Measurements from ENCODE around the gene GRIN3B.

GRIN3B gene

DNA sequence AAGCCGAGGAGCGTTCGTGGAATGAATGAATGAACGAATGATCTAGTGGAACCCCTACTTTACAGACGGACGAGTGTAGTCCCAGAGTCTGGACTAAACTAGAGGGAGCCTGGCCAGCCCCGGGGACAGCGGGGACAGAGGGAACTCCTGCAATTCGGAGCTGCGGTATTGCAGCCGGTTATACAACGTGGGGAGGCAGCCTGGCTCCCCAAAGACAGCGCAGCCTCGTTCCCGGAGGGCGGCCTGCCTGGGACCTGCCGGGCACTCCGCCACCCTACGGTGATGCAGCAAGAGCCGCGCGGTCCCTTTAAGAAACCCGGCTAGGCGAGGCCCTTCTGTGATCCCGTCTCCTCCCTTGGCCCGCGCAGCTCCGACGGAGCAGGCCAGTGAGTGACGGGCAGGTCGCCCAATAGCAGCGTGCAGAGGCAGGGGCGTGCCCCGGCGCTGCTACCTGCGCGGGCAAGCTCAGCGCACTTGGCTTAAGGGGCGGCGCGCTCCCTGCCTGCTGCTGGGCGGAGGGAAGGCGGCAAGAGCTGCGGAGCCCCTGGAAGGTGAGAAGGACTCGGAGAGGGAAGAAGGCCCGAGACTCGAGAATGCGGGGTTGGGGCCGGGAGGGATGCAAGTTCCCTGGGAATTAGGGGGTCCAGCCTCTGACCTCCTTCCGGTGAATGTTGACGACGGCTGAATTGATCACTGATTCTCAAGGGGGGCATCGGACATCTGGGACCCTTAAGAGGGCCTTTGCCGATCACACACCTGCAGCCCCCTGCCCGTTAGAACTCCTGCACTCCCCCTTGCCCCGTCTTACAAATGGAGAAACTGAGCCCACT lies 39.6 kb downstream of the GRIN3B start, which contains the start of gene ABCA7 (continued):
- TF ChIP-seq, protein P1, sequence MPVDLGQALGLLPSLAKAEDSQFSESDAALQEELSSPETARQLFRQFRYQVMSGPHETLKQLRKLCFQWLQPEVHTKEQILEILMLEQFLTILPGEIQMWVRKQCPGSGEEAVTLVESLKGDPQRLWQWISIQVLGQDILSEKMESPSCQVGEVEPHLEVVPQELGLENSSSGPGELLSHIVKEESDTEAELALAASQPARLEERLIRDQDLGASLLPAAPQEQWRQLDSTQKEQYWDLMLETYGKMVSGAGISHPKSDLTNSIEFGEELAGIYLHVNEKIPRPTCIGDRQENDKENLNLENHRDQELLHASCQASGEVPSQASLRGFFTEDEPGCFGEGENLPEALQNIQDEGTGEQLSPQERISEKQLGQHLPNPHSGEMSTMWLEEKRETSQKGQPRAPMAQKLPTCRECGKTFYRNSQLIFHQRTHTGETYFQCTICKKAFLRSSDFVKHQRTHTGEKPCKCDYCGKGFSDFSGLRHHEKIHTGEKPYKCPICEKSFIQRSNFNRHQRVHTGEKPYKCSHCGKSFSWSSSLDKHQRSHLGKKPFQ (tag by site-specific recombination; IDR thresholded peaks at IDR 0.05): 0 out of 2 replicates have a peak, but pooled peaks have one; percentile 11
- TF ChIP-seq, protein P2, sequence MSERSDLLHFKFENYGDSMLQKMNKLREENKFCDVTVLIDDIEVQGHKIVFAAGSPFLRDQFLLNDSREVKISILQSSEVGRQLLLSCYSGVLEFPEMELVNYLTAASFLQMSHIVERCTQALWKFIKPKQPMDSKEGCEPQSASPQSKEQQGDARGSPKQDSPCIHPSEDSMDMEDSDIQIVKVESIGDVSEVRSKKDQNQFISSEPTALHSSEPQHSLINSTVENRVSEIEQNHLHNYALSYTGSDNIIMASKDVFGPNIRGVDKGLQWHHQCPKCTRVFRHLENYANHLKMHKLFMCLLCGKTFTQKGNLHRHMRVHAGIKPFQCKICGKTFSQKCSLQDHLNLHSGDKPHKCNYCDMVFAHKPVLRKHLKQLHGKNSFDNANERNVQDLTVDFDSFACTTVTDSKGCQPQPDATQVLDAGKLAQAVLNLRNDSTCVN (tag by site-specific recombination; optimal IDR thresholded peaks at IDR 0.05): peak; percentile 100
- TF ChIP-seq ZNF596 (tag by site-specific recombination; IDR thresholded peaks at IDR 0.05) (no peak), ZNF248 (tag by site-specific recombination; IDR thresholded peaks at IDR 0.05) (no peak), KLF16 (tag by site-specific recombination; IDR thresholded peaks at IDR 0.05) (peak; percentile 97), ZNF843 (tag by site-specific recombination; IDR thresholded peaks at IDR 0.05) (no peak; the same call in 1 of the 2 replicates), ZEB2 (tag by site-specific recombination; IDR thresholded peaks at IDR 0.05) (peak; percentile 95), ZNF555 (tag by site-specific recombination; conservative IDR thresholded peaks at IDR 0.05) (no peak), ZNF544 (tag by site-specific recombination; IDR thresholded peaks at IDR 0.05) (no peak), ZNF335 (tag by site-specific recombination; conservative IDR thresholded peaks at IDR 0.05) (peak; percentile 92), OSR2 (tag by site-specific recombination; IDR thresholded peaks at IDR 0.05) (peak; percentile 85), MEIS1 (CRISPR knock-in tag; IDR thresholded peaks at IDR 0.05; ENCODE audit: borderline replicate concordance) (no peak), ZIC2 (tag by site-specific recombination; IDR thresholded peaks at IDR 0.05) (peak; percentile 67; the same call in 1 of the 2 replicates), ZNF529 (tag by site-specific recombination; IDR thresholded peaks at IDR 0.05; ENCODE audit: insufficient replicate concordance) (no peak), KLF1 (tag by site-specific recombination; IDR thresholded peaks at IDR 0.05) (peak; percentile 97), ZBTB7A (tag by site-specific recombination; IDR thresholded peaks at IDR 0.05; ENCODE audit: low read depth) (peak; percentile 83), YY1 (tag by site-specific recombination; IDR thresholded peaks at IDR 0.05) (no peak), RBAK (tag by site-specific recombination; IDR thresholded peaks at IDR 0.05) (no peak), ZNF664 (tag by site-specific recombination; IDR thresholded peaks at IDR 0.05) (no peak), ZFP69B (tag by site-specific recombination; IDR thresholded peaks at IDR 0.05) (0 out of 2 replicates have a peak, but pooled peaks have one; percentile 11)
- TF ChIP-seq, protein P3, sequence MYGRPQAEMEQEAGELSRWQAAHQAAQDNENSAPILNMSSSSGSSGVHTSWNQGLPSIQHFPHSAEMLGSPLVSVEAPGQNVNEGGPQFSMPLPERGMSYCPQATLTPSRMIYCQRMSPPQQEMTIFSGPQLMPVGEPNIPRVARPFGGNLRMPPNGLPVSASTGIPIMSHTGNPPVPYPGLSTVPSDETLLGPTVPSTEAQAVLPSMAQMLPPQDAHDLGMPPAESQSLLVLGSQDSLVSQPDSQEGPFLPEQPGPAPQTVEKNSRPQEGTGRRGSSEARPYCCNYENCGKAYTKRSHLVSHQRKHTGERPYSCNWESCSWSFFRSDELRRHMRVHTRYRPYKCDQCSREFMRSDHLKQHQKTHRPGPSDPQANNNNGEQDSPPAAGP (tag by site-specific recombination; IDR thresholded peaks at IDR 0.05): no peak
- TF ChIP-seq, protein P4, sequence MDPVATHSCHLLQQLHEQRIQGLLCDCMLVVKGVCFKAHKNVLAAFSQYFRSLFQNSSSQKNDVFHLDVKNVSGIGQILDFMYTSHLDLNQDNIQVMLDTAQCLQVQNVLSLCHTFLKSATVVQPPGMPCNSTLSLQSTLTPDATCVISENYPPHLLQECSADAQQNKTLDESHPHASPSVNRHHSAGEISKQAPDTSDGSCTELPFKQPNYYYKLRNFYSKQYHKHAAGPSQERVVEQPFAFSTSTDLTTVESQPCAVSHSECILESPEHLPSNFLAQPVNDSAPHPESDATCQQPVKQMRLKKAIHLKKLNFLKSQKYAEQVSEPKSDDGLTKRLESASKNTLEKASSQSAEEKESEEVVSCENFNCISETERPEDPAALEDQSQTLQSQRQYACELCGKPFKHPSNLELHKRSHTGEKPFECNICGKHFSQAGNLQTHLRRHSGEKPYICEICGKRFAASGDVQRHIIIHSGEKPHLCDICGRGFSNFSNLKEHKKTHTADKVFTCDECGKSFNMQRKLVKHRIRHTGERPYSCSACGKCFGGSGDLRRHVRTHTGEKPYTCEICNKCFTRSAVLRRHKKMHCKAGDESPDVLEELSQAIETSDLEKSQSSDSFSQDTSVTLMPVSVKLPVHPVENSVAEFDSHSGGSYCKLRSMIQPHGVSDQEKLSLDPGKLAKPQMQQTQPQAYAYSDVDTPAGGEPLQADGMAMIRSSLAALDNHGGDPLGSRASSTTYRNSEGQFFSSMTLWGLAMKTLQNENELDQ (tag by site-specific recombination; IDR thresholded peaks at IDR 0.05; ENCODE audit: low read depth): no peak
- TF ChIP-seq, protein P5, sequence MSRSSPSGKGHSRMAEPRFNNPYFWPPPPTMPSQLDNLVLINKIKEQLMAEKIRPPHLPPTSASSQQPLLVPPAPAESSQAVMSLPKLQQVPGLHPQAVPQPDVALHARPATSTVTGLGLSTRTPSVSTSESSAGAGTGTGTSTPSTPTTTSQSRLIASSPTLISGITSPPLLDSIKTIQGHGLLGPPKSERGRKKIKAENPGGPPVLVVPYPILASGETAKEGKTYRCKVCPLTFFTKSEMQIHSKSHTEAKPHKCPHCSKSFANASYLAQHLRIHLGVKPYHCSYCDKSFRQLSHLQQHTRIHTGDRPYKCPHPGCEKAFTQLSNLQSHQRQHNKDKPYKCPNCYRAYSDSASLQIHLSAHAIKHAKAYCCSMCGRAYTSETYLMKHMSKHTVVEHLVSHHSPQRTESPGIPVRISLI (tag by site-specific recombination; IDR thresholded peaks at IDR 0.05): no peak
- TF ChIP-seq, protein P6, sequence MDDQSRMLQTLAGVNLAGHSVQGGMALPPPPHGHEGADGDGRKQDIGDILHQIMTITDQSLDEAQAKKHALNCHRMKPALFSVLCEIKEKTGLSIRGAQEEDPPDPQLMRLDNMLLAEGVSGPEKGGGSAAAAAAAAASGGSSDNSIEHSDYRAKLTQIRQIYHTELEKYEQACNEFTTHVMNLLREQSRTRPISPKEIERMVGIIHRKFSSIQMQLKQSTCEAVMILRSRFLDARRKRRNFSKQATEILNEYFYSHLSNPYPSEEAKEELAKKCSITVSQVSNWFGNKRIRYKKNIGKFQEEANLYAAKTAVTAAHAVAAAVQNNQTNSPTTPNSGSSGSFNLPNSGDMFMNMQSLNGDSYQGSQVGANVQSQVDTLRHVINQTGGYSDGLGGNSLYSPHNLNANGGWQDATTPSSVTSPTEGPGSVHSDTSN (CRISPR knock-in tag; IDR thresholded peaks at IDR 0.05): peak; percentile 100
- TF ChIP-seq, protein P7, sequence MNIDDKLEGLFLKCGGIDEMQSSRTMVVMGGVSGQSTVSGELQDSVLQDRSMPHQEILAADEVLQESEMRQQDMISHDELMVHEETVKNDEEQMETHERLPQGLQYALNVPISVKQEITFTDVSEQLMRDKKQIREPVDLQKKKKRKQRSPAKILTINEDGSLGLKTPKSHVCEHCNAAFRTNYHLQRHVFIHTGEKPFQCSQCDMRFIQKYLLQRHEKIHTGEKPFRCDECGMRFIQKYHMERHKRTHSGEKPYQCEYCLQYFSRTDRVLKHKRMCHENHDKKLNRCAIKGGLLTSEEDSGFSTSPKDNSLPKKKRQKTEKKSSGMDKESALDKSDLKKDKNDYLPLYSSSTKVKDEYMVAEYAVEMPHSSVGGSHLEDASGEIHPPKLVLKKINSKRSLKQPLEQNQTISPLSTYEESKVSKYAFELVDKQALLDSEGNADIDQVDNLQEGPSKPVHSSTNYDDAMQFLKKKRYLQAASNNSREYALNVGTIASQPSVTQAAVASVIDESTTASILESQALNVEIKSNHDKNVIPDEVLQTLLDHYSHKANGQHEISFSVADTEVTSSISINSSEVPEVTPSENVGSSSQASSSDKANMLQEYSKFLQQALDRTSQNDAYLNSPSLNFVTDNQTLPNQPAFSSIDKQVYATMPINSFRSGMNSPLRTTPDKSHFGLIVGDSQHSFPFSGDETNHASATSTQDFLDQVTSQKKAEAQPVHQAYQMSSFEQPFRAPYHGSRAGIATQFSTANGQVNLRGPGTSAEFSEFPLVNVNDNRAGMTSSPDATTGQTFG (tag by site-specific recombination; IDR thresholded peaks at IDR 0.05; ENCODE audit: borderline replicate concordance): no peak
